GM13977 (cell line): ENCODE measurements around the gene EHMT1.

Source experiments
- DNase-seq: peaks from one replicate; pipeline ENCODE4 v3.0.0; 2012; ENCODE audit warnings: low spot score
- CTCF ChIP-seq: IDR thresholded peaks from 2 replicates; pipeline ENCODE4 v1.5.1; 2012; ENCODE audit warnings: mild to moderate bottlenecking, control low read depth; ENCODE audit not compliant: insufficient read depth; ENCODE audit errors: extremely low read depth, missing control alignments
- in situ Hi-C: fragments of 300-500 bp; cut with MboI; formaldehyde crosslinking; loops from one replicate; pipeline ENCODE4 v1.12.0; 2022; ENCODE audit warnings: low sequenced_read_pairs, low pct_unique_long_range_greater_than_20kb, mixed read lengths, inconsistent platforms; ENCODE audit not compliant: unreplicated experiment

EHMT1 gene

GRCh38 chr9:137611623-137612609 lies 6.9 kb upstream of the EHMT1 start:
- TF ChIP-seq CTCF: no peak
- no peak for DNase-seq

GRCh38 chr9:137612741-137613142 lies 6.1 kb upstream of the EHMT1 start:
- no peak for DNase-seq
- TF ChIP-seq CTCF: no peak
- in situ Hi-C loops: no loop called here

More at GRCh38 chr9:137611623-137612609, 6.9 kb upstream of the EHMT1 start:
- in situ Hi-C loops: no loop called here

- no peak for TF ChIP-seq CTCF
- peak; percentile 8 for DNase-seq
Measured at GRCh38 chr9:137613259-137613658, 5.5 kb upstream of the EHMT1 start.

GRCh38 chr9:137613738-137614523 lies 4.9 kb upstream of the EHMT1 start:
- in situ Hi-C loops: no loop called here
- TF ChIP-seq CTCF: no peak
- no peak for DNase-seq

More at GRCh38 chr9:137613259-137613658, 5.5 kb upstream of the EHMT1 start:
- in situ Hi-C loops: no loop called here

- no peak for TF ChIP-seq CTCF
- DNase-seq: no peak
- in situ Hi-C loops: no loop called here
Measured at GRCh38 chr9:137614631-137615386, 4.0 kb upstream of the EHMT1 start.

- DNase-seq: no peak
- TF ChIP-seq CTCF: no peak
- in situ Hi-C loops: no loop called here
Measured at GRCh38 chr9:137615387-137615871, 3.4 kb upstream of the EHMT1 start.
